GM18861 (cell line): ENCODE data around the gene PRUNE2.
"Not testable (repeated sequence)": the region's sequence is repeated elsewhere in the genome, so short reads cannot be mapped to it uniquely, and the experiment has no call there.

Experiments used
- ATAC-seq: cut with Tn5 transposase; IDR thresholded peaks from one replicate; pipeline ENCODE4 v1.9.1; 2021; ENCODE audit not compliant: unreplicated experiment

PRUNE2 gene

GRCh38 chr9:76742890-76743289, 163.0 kb downstream of the PRUNE2 start:
- not testable (repeated sequence) for ATAC-seq

GRCh38 chr9:76741524-76741923, 164.4 kb downstream of the PRUNE2 start:
- no peak for ATAC-seq

DNA sequence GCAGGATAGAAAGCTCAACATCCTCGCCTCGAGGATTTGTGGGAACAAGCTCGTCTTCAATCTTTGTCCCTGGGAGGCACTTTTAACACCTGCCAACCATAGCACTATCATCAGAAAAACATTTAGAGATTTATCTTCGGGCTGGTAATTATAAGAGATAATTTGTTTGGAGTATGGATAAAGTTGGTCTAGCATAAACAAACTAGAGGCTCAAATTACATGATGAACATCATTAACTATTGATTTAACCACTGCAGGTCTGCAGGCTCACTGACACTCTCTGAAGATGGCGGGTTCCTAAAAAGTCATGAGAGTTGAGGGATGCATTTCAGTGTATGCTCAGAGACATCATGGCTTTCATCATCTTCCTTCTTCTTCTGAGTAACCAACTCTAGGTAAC, 167.5 kb downstream of the PRUNE2 start:
- ATAC-seq = no peak

DNA sequence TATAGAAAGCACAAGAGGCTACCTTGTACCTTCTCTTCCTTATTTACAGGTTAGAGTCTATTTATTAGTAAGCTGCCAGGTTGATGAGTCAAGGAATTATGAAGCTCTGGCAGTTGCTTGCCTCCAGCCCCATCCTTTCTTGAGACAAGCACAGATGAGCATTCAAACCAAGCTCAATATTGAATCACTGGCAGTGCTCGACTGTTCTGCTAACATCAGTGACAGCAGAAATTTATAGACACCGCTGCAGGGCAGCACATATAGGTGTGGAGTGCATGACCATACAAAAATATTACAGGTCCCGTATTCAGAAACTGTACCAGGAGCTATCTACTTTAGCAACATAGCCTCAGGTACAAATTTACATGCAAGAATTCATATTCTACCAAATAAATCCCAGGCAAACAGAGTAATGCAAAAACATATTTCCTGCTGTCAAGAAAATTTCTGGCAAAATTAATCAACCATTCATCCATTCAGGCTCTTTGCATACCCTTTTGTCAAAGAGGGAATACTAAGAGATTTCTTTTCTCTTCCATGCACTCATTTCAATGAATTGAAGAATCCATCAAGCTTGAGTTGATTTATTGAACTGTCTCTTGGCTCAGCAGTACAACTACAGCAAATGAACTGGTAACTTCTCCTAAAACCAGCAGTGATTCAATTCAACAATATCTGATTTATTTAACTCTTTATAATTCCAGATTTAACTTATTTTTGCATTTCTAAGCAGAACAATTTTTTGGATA, 168.6 kb downstream of the PRUNE2 start:
- ATAC-seq = no peak

DNA sequence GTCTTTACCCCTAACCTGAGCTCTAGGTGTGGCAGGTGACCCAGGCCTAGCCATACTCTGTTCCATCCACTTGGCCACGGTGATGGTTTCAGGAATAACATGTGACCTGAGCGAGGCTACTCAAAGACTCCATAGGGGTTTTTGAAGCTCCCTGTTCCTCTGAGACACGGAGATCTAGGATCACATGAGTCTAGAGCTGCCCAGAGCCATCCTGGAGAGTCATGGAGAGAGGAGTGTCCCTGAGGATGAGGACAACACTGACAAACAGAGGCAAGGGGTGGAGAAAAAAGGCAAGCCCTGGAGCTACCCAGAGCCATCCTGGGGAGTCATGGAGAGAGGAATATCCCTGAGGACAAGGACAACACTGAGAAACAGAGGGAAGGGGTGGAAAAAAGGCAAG, 171.2 kb downstream of the PRUNE2 start:
- ATAC-seq = no peak

GRCh38 chr9:76733096-76733495, 172.8 kb downstream of the PRUNE2 start:
- no peak for ATAC-seq

- ATAC-seq = no peak
Measured at GRCh38 chr9:76732341-76732958, 173.5 kb downstream of the PRUNE2 start.

GRCh38 chr9:76730801-76731200, 175.1 kb downstream of the PRUNE2 start:
- no peak for ATAC-seq

- ATAC-seq = no peak
Measured at GRCh38 chr9:76729980-76730737, 175.8 kb downstream of the PRUNE2 start.

DNA sequence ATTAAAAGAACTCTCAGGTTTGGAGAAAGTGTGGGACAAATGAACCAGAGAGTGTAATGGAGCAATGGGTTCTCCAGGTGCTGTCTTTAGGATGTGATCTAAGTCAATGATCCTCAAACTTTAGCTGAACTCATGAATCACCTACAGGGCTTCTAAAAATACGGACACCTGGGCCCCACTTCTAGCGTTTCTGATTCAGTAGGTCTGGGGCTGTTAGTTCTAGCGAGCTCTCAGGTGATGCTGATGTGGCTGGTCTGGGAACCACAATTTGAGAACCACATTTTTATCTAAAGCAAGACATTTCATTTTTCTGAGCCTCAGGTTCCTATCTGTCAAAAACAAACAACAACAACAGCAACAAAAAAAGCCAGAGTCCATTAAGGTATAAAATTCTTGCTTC, 176.8 kb downstream of the PRUNE2 start:
- ATAC-seq = no peak

GRCh38 chr9:76725885-76726284, 180.0 kb downstream of the PRUNE2 start:
- no peak for ATAC-seq

GRCh38 chr9:76725011-76725546, 180.8 kb downstream of the PRUNE2 start:
- no peak for ATAC-seq

DNA sequence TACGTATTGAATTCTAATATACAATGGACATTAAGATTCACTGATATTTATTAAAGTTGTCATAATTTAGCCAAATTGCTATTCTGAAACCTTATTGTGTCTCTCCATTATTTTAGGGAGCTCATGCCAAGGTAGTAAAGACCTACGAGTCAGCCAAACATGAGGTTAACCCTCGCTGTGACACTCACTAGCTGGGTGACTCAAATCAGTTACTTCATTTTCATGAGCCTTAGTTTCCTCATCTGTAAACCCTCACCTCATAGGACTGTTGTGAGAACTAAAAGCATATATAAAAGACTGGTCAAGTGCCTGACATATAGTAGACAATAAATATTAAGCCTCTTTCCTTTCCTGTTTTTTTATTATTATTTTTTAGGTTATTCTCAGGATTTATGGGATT, 185.7 kb downstream of the PRUNE2 start:
- no peak for ATAC-seq

- ATAC-seq = no peak
Measured at GRCh38 chr9:76718166-76718565, 187.7 kb downstream of the PRUNE2 start.

GRCh38 chr9:76717613-76718012, 188.3 kb downstream of the PRUNE2 start:
- no peak for ATAC-seq

DNA sequence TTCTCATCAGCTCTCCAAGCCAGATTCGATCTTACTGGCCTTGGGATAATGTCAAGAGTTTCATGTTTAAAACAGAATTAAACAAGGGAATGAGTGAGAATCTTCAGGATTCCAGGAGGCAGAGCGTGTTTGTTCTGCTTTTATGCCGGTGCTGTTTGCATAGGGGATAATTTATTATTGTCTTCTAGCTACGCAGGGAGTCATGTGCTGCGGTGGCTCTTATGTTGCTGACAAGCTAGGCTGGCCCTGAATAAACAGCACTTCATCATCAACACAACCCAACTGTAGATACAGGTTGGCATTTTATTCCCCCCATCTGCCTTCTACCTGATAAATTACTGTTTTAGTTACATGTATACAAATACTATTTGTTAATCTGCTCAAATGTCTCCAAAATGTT, 188.7 kb downstream of the PRUNE2 start:
- no peak for ATAC-seq

DNA sequence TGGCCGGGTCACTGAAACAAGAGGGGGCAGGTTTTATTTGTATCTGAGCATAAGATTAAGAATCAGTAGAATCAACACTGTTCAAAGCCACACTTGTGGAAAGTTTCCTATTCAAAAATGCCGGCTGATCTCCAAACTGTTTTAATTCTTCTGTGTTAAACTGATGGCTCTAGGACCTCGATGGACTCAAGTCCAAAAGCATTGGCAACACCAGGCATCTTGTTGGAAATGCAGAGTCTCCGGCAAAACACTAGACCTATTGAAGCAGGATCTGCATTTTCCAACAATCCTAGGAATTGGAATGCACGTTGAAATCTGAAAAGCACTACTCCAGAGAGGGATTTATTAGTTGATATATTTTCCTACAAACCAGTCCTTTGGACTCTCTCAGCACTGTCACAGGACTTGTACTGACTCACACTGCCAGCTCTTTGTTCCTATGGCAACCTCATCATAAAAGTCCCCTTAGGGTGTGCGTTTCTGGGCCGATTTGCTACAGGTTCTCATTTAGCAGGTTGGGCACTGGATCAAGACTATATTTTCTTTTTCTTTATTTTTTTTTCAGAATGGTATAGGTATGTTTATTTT, 189.7 kb downstream of the PRUNE2 start:
- no peak for ATAC-seq

- no peak for ATAC-seq
Measured at GRCh38 chr9:76713381-76713780, 192.5 kb downstream of the PRUNE2 start.

DNA sequence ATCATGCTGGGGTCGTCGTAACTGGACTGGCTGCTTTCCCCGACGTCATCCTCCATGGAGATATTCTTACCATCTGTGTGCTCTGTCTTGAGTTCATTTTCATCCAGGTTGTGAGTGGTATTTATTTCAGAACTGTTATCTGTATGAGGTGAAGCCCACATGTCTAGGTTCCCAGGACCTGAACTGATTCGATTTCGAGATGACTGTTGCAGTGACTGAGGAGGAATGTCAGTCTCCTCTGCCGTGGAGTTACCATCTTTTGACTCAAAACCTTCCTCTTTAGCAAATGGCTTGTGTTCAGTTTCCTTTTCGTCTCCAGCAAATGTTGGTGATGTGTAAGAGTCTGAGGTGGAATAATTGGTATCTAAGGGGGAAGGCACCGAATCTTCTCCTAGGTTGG, 196.9 kb downstream of the PRUNE2 start:
- ATAC-seq = no peak

DNA sequence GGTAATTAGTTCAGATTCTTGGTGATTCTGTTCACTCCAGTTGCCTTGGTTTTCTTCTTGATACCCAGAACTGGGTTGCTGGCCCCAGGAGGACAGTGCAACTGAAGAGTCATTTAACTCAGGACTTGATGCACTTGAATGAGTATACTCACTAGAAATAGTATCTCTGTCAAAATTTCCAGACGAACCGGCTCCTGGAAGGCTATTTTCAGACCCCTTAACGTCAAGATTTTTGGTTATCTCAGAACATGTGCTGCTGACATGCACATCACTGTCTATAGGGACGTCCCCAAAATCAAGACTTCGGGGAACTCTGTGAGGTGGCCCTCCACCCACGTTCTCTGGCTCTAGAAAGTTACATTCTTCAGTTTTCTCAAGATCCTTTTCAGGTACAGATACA, 198.4 kb downstream of the PRUNE2 start:
- ATAC-seq = no peak

GRCh38 chr9:76704593-76705204, 201.2 kb downstream of the PRUNE2 start:
- no peak for ATAC-seq
